GM12878 (cell line): Measurements from ENCODE around the gene ZNF212.

Experiments
- BCL11A ChIP-seq: IDR thresholded peaks from 2 replicates; pipeline ENCODE4 v1.6.1; 2011; ENCODE audit warnings: low read depth, low read length
- BCL3 ChIP-seq: IDR thresholded peaks from 2 replicates; pipeline ENCODE4 v1.6.1; 2011; ENCODE audit warnings: borderline replicate concordance, low read depth, mild to moderate bottlenecking, moderate library complexity, low read length; ENCODE audit not compliant: insufficient read depth, poor library complexity, severe bottlenecking
- CTCF ChIP-seq, 3 experiments: IDR thresholded peaks in 2 of 3; conservative IDR thresholded peaks in 1 of 3; 2 replicates each; pipeline ENCODE4 v1.5.1; 2011; ENCODE audit warnings: low read depth in 3 of 3, low read length in 3 of 3, mild to moderate bottlenecking in 3 of 3, control low read depth in 2 of 3, moderate library complexity in 2 of 3, inconsistent platforms in 1 of 3, mixed read lengths in 1 of 3; ENCODE audit not compliant: control insufficient read depth in 2 of 3, insufficient read depth in 1 of 3; ENCODE audit errors: extremely low read depth in 1 of 3
- EGR1 ChIP-seq, 2 experiments: IDR thresholded peaks; 1 replicate in 1 of 2; 2 replicates in 1 of 2; pipeline ENCODE4 v1.6.1; 2011 to 2012; ENCODE audit warnings: low read depth in 2 of 2, low read length in 2 of 2, borderline replicate concordance in 1 of 2, mild to moderate bottlenecking in 1 of 2, moderate library complexity in 1 of 2
- GABPA ChIP-seq: IDR thresholded peaks from 2 replicates; pipeline ENCODE4 v1.6.1; 2014; ENCODE audit warnings: antibody characterized with exemption, low read depth, mild to moderate bottlenecking, inconsistent platforms
- IKZF1 ChIP-seq: fragments of 450-650 bp; conservative IDR thresholded peaks from 2 replicates; pipeline ENCODE4 v1.6.1; 2017; ENCODE audit warnings: antibody characterized with exemption, mild to moderate bottlenecking
- NFYB ChIP-seq: IDR thresholded peaks from 2 replicates; pipeline ENCODE4 v1.6.1; 2011; ENCODE audit warnings: low read depth, mild to moderate bottlenecking, low read length, improper control_type of control experiment, moderate library complexity; ENCODE audit not compliant: insufficient read depth
- POLR2A ChIP-seq: IDR thresholded peaks from 2 replicates; pipeline ENCODE4 v1.6.1; 2011; ENCODE audit warnings: low read depth, mild to moderate bottlenecking, low read length
- SMAD1 ChIP-seq: fragments of 450-650 bp; IDR thresholded peaks from 2 replicates; pipeline ENCODE4 v1.6.1; 2018; ENCODE audit warnings: mild to moderate bottlenecking, low read depth; ENCODE audit not compliant: partially characterized antibody
- ZBTB33 ChIP-seq: fragments of 450-650 bp; IDR thresholded peaks from 2 replicates; pipeline ENCODE4 v1.6.1; 2017; ENCODE audit warnings: mild to moderate bottlenecking
- ZNF24 ChIP-seq: fragments of 450-650 bp; IDR thresholded peaks from 2 replicates; pipeline ENCODE4 v1.6.1; 2017; ENCODE audit warnings: antibody characterized with exemption, mild to moderate bottlenecking

GRCh38 chr7:149240637-149241036 lies 1.2 kb downstream of the ZNF212 start:
- no peak for TF ChIP-seq CTCF (IDR thresholded peaks at IDR 0.05 in 2 of 3, conservative IDR thresholded peaks at IDR 0.05 in 1 of 3; ENCODE audit: control insufficient read depth in 2 of 3, extremely low read depth in 1 of 3, insufficient read depth in 1 of 3, low read depth in 3 of 3, low read length in 3 of 3)
- no peak for TF ChIP-seq IKZF1
- no peak for TF ChIP-seq GABPA
- TF ChIP-seq ZNF24, result no peak
- TF ChIP-seq BCL3, result no peak
- no peak for TF ChIP-seq EGR1 (IDR thresholded peaks at IDR 0.05; ENCODE audit: borderline replicate concordance in 1 of 2, low read depth in 2 of 2, low read length in 2 of 2)
- no peak for TF ChIP-seq NFYB
- no peak for TF ChIP-seq BCL11A
- no peak for TF ChIP-seq SMAD1
- TF ChIP-seq ZBTB33, result no peak
- no peak for TF ChIP-seq POLR2A
